Neural crest cell (in vitro differentiated cells): ENCODE results near the gene NPAS3. TPM values are rescaled to one million over a fixed set of nuclear protein-coding genes. Genes with fewer than 3 reads are reported as not detected.

Source experiments
- DNase-seq: peaks from one replicate; pipeline ENCODE4 v3.0.0; 2021; ENCODE audit warnings: low read depth, mixed read lengths, low spot score
- H3K27ac Mint-ChIP-seq: one replicate; pipeline ENCODE4 v1.8.0; 2021; ENCODE audit warnings: mild to moderate bottlenecking, mixed read lengths; ENCODE audit not compliant: unreplicated experiment
- H3K27me3 Mint-ChIP-seq: 2 replicates; pipeline ENCODE4 v1.8.0; 2021; ENCODE audit warnings: low read depth, mild to moderate bottlenecking, mixed read lengths
- H3K36me3 Mint-ChIP-seq: 2 replicates; pipeline ENCODE4 v1.8.0; 2021; ENCODE audit warnings: low read depth, mild to moderate bottlenecking, mixed read lengths
- H3K4me1 Mint-ChIP-seq: 2 replicates; pipeline ENCODE4 v1.8.0; 2021; ENCODE audit warnings: mixed read lengths
- H3K4me3 Mint-ChIP-seq: one replicate; pipeline ENCODE4 v1.8.0; 2021; ENCODE audit warnings: mild to moderate bottlenecking, mixed read lengths
- H3K9me3 Mint-ChIP-seq: 2 replicates; pipeline ENCODE4 v1.8.0; 2021; ENCODE audit warnings: mixed read lengths
- CTCF ChIP-seq: fragments of 200-600 bp; sonication (generic); conservative IDR thresholded peaks from 2 replicates; pipeline ENCODE4 v1.5.0; 2021; ENCODE audit warnings: antibody characterized with exemption, mild to moderate bottlenecking
- total RNA-seq: library from RNA; stranded (reverse); gene quantifications from 2 replicates; pipeline ENCODE4 v1.2.1, GENCODE V29; 2021

Gene NPAS3
- total RNA-seq, 1 donor from 2014 or later: 18.2 TPM

DNA sequence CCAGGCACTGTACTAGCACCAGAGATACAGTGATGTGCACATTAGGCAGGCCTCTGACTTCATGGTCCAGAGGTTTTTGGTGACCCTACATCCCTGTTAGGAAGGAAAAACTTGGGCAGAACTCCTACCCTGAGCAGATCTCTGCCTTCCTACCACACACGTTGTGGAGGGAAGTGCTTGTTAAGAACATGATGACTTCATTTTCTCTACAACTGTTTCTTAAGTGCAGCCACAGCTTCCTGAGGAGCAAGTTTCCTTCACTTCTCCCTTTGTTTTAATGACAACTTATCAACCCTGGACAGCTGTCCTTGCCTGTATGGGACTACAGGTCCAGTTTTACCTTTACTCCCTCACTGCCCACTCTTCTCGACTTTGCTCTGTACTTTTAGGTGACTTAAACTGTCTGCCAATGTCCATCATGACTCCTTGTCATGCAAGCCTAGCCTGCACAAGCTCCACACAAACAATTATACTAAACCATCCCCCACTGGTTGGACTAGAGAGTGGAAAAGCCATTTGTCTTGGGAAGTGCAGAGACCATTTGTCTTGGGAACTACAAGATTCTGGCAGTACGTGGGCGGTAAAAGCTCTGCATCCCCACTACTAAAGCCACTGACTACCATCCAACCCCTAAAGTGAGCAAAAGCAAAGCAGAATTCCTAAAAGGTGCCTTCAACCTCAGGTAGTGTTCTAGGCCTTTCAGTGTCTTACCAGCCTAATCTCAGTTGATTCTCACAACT lies 652.4 kb downstream of the NPAS3 start:
- H3K27me3 Mint-ChIP-seq: no peaks in the 10 kb centered on the region

DNA sequence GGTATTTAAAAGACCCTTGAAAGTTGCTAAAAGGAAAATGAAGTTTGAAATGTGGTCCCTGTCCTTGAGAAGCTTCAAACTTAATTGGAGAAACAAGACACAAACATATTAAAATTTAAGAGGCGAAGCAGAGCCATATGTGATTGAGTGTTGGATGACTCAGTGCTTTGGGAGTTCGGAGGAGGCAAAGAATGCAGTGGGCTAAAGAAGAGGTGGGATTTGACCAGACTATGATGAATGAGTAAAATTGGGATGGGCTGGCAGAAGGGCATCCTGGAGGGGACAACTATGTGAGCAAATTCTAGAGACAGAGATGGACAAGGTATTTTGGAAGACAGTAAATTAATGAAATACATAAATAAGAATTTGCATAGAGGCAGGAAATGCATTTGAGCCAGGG lies 653.6 kb downstream of the NPAS3 start:
- no peaks in the 10 kb centered on the region for H3K4me1 Mint-ChIP-seq
- H3K9me3 Mint-ChIP-seq: peaks cover 3% of the 10 kb centered on the region
- no peaks in the 10 kb centered on the region for H3K36me3 Mint-ChIP-seq
- H3K27me3 Mint-ChIP-seq: no peaks in the 10 kb centered on the region
- no peak overlapping the region for H3K4me3 Mint-ChIP-seq
- DNase-seq: no peak
- H3K27ac Mint-ChIP-seq: peak overlapping the region; percentile 5
- no peak for TF ChIP-seq CTCF

More for the DNA sequence above, 652.4 kb downstream of the NPAS3 start:
- H3K4me3 Mint-ChIP-seq: no peak overlapping the region
- H3K4me1 Mint-ChIP-seq: peaks cover 6% of the 10 kb centered on the region
- H3K9me3 Mint-ChIP-seq: peaks cover 3% of the 10 kb centered on the region
- no peak for DNase-seq
- TF ChIP-seq CTCF: no peak
- H3K36me3 Mint-ChIP-seq: no peaks in the 10 kb centered on the region
- no peak overlapping the region for H3K27ac Mint-ChIP-seq

GRCh38 chr14:33596211-33597080 lies 657.8 kb downstream of the NPAS3 start:
- no peaks in the 10 kb centered on the region for H3K27me3 Mint-ChIP-seq
- no peak for DNase-seq
- no peak overlapping the region for H3K4me3 Mint-ChIP-seq
- no peaks in the 10 kb centered on the region for H3K9me3 Mint-ChIP-seq
- H3K4me1 Mint-ChIP-seq: no peaks in the 10 kb centered on the region
- no peak for TF ChIP-seq CTCF
- no peak overlapping the region for H3K27ac Mint-ChIP-seq
- H3K36me3 Mint-ChIP-seq: no peaks in the 10 kb centered on the region

- Mint-ChIP-seq H3K27ac (no peak overlapping the region), H3K27me3 (no peaks in the 10 kb centered on the region), H3K9me3 (no peaks in the 10 kb centered on the region), H3K4me1 (no peaks in the 10 kb centered on the region), H3K36me3 (no peaks in the 10 kb centered on the region), H3K4me3 (no peak overlapping the region)
- no peak for DNase-seq
- TF ChIP-seq CTCF: no peak
Observed at GRCh38 chr14:33598582-33598981, 659.9 kb downstream of the NPAS3 start.

GRCh38 chr14:33602396-33602795 lies 663.7 kb downstream of the NPAS3 start:
- no peak for DNase-seq
- Mint-ChIP-seq H3K4me1 (no peaks in the 10 kb centered on the region), H3K27ac (no peak overlapping the region), H3K4me3 (no peak overlapping the region), H3K27me3 (no peaks in the 10 kb centered on the region), H3K36me3 (no peaks in the 10 kb centered on the region), H3K9me3 (no peaks in the 10 kb centered on the region)
- no peak for TF ChIP-seq CTCF
